Bronchial epithelial cell (primary cell): ENCODE measurements around the gene AFAP1L1. TPM values are rescaled to one million over a fixed set of nuclear protein-coding genes. Genes with fewer than 3 reads are reported as not detected.

Source experiments
- DNase-seq: peaks from one replicate; pipeline ENCODE4 v3.0.0-alpha.2; 2010; ENCODE audit warnings: low read depth
- FAIRE-seq: peaks from 2 replicates; lab custom pipeline; 2011; peaks lifted over from hg19 to GRCh38; lab: Jason Lieb, UNC
- H3K27me3 ChIP-seq: 2 replicates; pipeline ENCODE4 v1.5.1; 2011; ENCODE audit warnings: low read length; ENCODE audit not compliant: control insufficient read depth, insufficient read depth
- H3K36me3 ChIP-seq: 2 replicates; pipeline ENCODE4 v1.5.1; 2011; ENCODE audit warnings: low read length; ENCODE audit not compliant: control insufficient read depth, insufficient read depth
- H3K4me3 ChIP-seq: 2 replicates; pipeline ENCODE4 v1.5.1; 2011; ENCODE audit warnings: mild to moderate bottlenecking, low read depth, low read length, control low read depth
- total RNA-seq: library from RNA; depleted of rRNA; stranded (reverse); fragments of >200 nt; gene quantifications from 2 replicates; pipeline ENCODE4 v1.2.1, GENCODE V29; 2014
- TF ChIP-seq, protein P1 (sequence below): IDR thresholded peaks from 2 replicates; pipeline ENCODE4 v1.5.1; 2011; ENCODE audit warnings: mild to moderate bottlenecking, moderate library complexity, low read length, control low read depth, inconsistent platforms; ENCODE audit not compliant: insufficient read depth, severe bottlenecking

AFAP1L1 gene
- total RNA-seq, 1 donor from 2014 or later = 17.4 TPM

DNA sequence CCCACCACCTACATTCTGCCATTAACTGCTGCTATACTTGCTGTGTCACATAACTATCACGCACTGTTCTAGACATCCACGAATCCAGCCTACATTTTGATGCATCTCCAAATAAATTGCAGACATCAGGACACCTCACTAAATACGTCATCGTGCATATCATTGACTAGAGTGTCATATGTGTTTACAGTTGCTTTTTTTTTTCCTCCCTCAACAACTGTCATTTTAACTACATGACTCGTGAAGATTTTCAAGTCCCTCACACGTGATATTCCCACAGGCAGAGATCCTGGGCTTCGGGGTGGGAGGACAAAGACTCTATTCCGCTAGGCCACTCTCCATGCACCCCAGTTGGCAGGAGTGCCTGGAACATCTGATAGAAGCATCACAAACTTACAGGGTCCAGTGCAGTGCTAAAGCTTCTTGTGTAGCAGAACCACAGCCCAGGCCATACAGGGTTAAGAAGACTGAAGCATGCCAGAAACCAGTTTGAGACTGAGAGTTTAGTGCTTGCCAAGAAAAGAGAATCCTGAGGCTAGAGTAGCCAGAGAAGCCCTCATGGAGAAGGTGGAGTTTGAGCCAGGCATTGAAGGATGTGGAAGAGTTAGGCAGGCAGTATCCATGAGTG, 87.3 kb downstream of the AFAP1L1 start:
- H3K4me3 ChIP-seq = no peak overlapping the region
- FAIRE-seq (no peak), DNase-seq (no peak)
- TF ChIP-seq, protein P1, sequence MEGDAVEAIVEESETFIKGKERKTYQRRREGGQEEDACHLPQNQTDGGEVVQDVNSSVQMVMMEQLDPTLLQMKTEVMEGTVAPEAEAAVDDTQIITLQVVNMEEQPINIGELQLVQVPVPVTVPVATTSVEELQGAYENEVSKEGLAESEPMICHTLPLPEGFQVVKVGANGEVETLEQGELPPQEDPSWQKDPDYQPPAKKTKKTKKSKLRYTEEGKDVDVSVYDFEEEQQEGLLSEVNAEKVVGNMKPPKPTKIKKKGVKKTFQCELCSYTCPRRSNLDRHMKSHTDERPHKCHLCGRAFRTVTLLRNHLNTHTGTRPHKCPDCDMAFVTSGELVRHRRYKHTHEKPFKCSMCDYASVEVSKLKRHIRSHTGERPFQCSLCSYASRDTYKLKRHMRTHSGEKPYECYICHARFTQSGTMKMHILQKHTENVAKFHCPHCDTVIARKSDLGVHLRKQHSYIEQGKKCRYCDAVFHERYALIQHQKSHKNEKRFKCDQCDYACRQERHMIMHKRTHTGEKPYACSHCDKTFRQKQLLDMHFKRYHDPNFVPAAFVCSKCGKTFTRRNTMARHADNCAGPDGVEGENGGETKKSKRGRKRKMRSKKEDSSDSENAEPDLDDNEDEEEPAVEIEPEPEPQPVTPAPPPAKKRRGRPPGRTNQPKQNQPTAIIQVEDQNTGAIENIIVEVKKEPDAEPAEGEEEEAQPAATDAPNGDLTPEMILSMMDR = no peak
- H3K36me3 ChIP-seq = no peaks in the 10 kb centered on the region
- H3K27me3 ChIP-seq = no peaks in the 10 kb centered on the region

DNA sequence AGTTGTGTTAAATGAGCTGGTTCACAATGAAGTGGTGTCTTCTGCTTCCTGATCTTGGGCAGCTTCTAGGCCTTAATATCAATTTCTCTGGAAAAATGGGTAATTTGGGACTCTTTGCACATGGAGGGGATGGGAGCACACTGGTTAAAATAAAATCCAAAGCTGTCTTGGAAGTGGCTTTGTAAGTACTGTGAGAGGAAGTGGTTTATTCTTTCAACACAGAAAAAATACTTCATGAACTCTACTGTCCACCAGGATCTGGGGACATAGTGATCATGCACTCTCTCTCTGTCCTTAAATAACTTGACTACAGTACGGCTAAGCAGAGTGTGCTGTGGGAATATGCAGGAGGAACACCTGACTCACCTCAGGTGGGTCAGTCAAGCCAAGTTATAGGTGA, 88.6 kb downstream of the AFAP1L1 start:
- no peaks in the 10 kb centered on the region for H3K27me3 ChIP-seq
- TF ChIP-seq, protein P1 = no peak
- DNase-seq (no peak), FAIRE-seq (no peak)
- H3K4me3 ChIP-seq = no peak overlapping the region
- no peaks in the 10 kb centered on the region for H3K36me3 ChIP-seq

DNA sequence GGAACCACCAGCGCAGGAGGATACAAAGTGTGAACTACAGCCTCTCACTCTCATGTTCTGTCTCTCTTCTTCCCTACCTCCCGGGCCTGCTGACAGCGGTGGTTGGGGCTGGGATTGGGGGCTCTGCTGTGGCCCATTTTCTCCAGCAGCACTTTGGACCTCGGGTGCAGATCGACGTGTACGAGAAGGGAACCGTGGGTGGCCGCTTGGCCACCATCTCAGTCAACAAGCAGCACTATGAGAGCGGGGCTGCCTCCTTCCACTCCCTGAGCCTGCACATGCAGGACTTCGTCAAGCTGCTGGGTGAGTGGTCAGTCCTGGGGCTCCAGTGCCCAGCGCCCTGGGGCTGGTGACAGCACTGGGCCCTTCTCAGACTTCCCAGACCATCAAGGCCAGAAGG, 90.9 kb downstream of the AFAP1L1 start:
- FAIRE-seq = no peak
- Histone ChIP-seq H3K27me3 (no peaks in the 10 kb centered on the region), H3K4me3 (no peak overlapping the region), H3K36me3 (no peaks in the 10 kb centered on the region)
- DNase-seq = no peak
- TF ChIP-seq, protein P1 = no peak

DNA sequence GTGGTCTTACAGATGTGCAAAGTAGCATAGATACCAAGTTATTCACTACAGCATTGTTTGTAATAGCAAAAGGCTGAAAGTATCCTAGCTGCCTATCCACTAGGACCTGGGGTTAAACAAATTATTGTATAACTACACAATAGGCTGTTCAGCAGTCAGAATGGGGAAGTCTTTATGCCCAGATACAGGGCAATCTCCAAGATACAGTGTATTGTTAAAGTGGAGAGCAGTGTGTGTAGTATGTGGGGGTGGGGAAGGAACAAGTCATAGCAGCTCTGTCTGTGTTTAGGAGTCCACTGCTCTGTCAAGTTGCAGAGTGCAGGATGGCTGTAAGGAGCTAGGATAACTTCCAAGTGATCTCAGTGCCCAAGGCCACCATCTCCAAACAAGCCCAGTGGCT, 91.7 kb downstream of the AFAP1L1 start:
- no peaks in the 10 kb centered on the region for H3K36me3 ChIP-seq
- TF ChIP-seq, protein P1 = no peak
- no peak overlapping the region for H3K4me3 ChIP-seq
- H3K27me3 ChIP-seq = no peaks in the 10 kb centered on the region
- DNase-seq (no peak), FAIRE-seq (no peak)

DNA sequence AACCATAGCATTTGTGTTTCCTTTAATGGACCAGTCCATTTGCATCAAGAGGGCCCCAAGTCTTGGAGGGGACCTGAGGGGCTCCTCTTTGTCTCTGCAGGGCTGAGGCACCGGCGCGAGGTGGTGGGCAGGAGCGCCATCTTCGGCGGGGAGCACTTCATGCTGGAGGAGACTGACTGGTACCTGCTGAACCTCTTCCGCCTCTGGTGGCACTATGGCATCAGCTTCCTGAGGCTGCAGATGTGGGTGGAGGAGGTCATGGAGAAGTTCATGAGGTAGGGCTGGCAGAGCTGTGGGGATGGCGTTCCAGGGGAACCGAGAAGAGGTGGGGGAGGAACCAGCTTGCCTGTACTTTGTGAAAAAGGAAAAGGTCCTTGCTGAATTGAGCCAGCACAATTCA, 92.3 kb downstream of the AFAP1L1 start:
- Histone ChIP-seq H3K36me3 (no peaks in the 10 kb centered on the region), H3K27me3 (no peaks in the 10 kb centered on the region), H3K4me3 (no peak overlapping the region)
- TF ChIP-seq, protein P1 = no peak
- FAIRE-seq (no peak), DNase-seq (no peak)

DNA sequence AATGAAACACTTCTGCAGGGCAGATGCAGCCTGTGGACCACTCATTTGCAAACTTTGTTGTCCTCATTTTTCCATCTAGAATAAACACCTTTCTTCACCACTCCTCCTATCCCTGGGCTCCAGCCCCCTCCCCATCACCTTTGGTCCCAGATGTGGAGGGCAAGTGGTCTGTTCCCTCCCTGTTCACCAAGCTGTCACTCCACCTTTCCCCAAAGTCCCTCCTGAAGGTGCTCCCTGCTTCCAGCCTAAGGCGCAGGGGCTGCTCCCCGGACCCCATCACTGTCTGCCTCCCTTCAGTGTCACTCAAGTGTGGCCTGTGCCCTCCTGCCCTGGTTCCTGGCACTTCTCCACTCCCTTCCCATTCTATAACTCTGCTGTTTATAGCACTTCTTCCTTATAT, 93.1 kb downstream of the AFAP1L1 start:
- Histone ChIP-seq H3K36me3 (no peaks in the 10 kb centered on the region), H3K4me3 (no peak overlapping the region), H3K27me3 (no peaks in the 10 kb centered on the region)
- no peak for DNase-seq
- TF ChIP-seq, protein P1 = no peak
- no peak for FAIRE-seq
